H1 (cell line): ENCODE results near the gene USP35. TPM values are rescaled to one million over a fixed set of nuclear protein-coding genes. Genes with fewer than 3 reads are reported as not detected.
A peak's percentile ranks its signal among the peaks of the same experiment; 100 is the strongest.

Experiments
- CTCF ChIA-PET: fragments of 300-600 bp; sonication (Branson Sonifier 250); formaldehyde crosslinking; loops from one replicate; lab custom pipeline; 2021; ENCODE audit not compliant: partially characterized antibody; lab: Charles Lee
- POLR2A ChIA-PET: fragments of 300-600 bp; sonication (Branson Sonifier 250); formaldehyde crosslinking; loops from one replicate; lab custom pipeline; 2021; ENCODE audit warnings: inconsistent platforms; ENCODE audit not compliant: partially characterized antibody; lab: Charles Lee
- DNase-seq, 2 experiments: peaks; one replicate each; pipeline versions ENCODE4 v3.0.0 to v3.0.0-alpha.2; 2010 to 2022; ENCODE audit warnings: low spot score in 2 of 2, low read depth in 1 of 2, mixed read lengths in 1 of 2
- FAIRE-seq: peaks from 2 replicates; lab custom pipeline; 2011; peaks lifted over from hg19 to GRCh38; lab: Jason Lieb, UNC
- H2AFZ ChIP-seq: 2 replicates; pipeline ENCODE4 v1.8.1; 2012; ENCODE audit warnings: low read length, inconsistent platforms
- H2AK5ac ChIP-seq: 2 replicates; pipeline ENCODE4 v1.6.1; 2013; ENCODE audit warnings: low read depth, low read length
- H2BK120ac ChIP-seq: replicated peaks from 2 replicates; pipeline ENCODE3; 2013; ENCODE audit warnings: low read depth, low read length, inconsistent platforms
- H2BK12ac ChIP-seq: 2 replicates; pipeline ENCODE4 v1.6.1; 2013; ENCODE audit warnings: low read depth, low read length
- H2BK15ac ChIP-seq: 2 replicates; pipeline ENCODE4 v1.6.1; 2013; ENCODE audit warnings: low read length
- H2BK20ac ChIP-seq: 2 replicates; pipeline ENCODE4 v1.6.1; 2013; ENCODE audit warnings: low read length
- H2BK5ac ChIP-seq: 2 replicates; pipeline ENCODE4 v1.6.1; 2013; ENCODE audit warnings: low read depth, low read length
- H3K14ac ChIP-seq: 2 replicates; pipeline ENCODE4 v1.6.1; 2013; ENCODE audit warnings: inconsistent platforms; ENCODE audit not compliant: insufficient read length
- H3K18ac ChIP-seq: 2 replicates; pipeline ENCODE4 v1.6.1; 2013; ENCODE audit warnings: low read length; ENCODE audit errors: extremely low read depth
- H3K23ac ChIP-seq: 2 replicates; pipeline ENCODE4 v1.6.1; 2013; ENCODE audit warnings: inconsistent platforms; ENCODE audit not compliant: insufficient read length
- H3K23me2 ChIP-seq: 2 replicates; pipeline ENCODE4 v1.6.1; 2013; ENCODE audit warnings: low read depth, low read length
- H3K27ac ChIP-seq: 2 replicates; pipeline ENCODE4 v1.6.1; 2011; ENCODE audit warnings: low read depth, low read length, inconsistent platforms
- H3K27me3 ChIP-seq, 4 experiments: replicated peaks in 1 of 4; 1 replicate in 1 of 4; 2 replicates in 3 of 4; pipeline versions ENCODE4 v1.6.1 to v1.8.1; 2011 to 2013; ENCODE audit warnings: low read length in 3 of 4, mild to moderate bottlenecking in 3 of 4, inconsistent platforms in 2 of 4, mixed read lengths in 2 of 4, moderate library complexity in 1 of 4; ENCODE audit not compliant: control insufficient read depth in 3 of 4, insufficient read depth in 3 of 4; ENCODE audit errors: extremely low read depth in 1 of 4
- H3K36me3 ChIP-seq, 4 experiments: 2 replicates each; pipeline versions ENCODE4 v1.6.1 to v1.8.1; 2011 to 2013; ENCODE audit warnings: mild to moderate bottlenecking in 4 of 4, low read length in 3 of 4, moderate library complexity in 2 of 4, control low read depth in 1 of 4, inconsistent platforms in 1 of 4; ENCODE audit not compliant: insufficient read depth in 4 of 4, control insufficient read depth in 2 of 4
- H3K4ac ChIP-seq: replicated peaks from 2 replicates; pipeline ENCODE3; 2013; ENCODE audit warnings: low read length, low read depth, mixed read lengths, inconsistent platforms; ENCODE audit not compliant: insufficient read length
- H3K4me1 ChIP-seq, 4 experiments: replicated peaks in 1 of 4; 1 replicate in 1 of 4; 2 replicates in 3 of 4; pipeline versions ENCODE4 v1.6.1 to v1.8.1; 2011 to 2013; ENCODE audit warnings: low read length in 3 of 4, inconsistent platforms in 2 of 4, mixed read lengths in 1 of 4; ENCODE audit not compliant: insufficient read depth in 4 of 4, control insufficient read depth in 3 of 4
- H3K4me2 ChIP-seq, 2 experiments: 2 replicates each; pipeline versions ENCODE4 v1.6.1 to v1.8.1; 2011 to 2013; ENCODE audit warnings: low read depth in 2 of 2, low read length in 2 of 2, control low read depth in 1 of 2, inconsistent platforms in 1 of 2, mild to moderate bottlenecking in 1 of 2; ENCODE audit not compliant: insufficient read depth in 1 of 2
- H3K4me3 ChIP-seq, 4 experiments: fragments of 200-600, 300-600 bp in 1 of 4; sonication (generic), shearing (Covaris generic), sonication (Bioruptor Twin) in 1 of 4; 2 replicates each; pipeline versions ENCODE4 v1.5.1 to v1.8.1; 2011 to 2016; ENCODE audit warnings: low read length in 4 of 4, low read depth in 3 of 4, control low read depth in 2 of 4, inconsistent platforms in 2 of 4, mild to moderate bottlenecking in 2 of 4, mixed read lengths in 1 of 4, moderate library complexity in 1 of 4; ENCODE audit not compliant: insufficient read depth in 2 of 4; ENCODE audit errors: extremely low read depth in 1 of 4
- H3K56ac ChIP-seq: replicated peaks from 2 replicates; pipeline ENCODE3; 2013; ENCODE audit warnings: low read depth, mild to moderate bottlenecking, mixed read lengths, low read length, inconsistent platforms; ENCODE audit not compliant: insufficient read length
- H3K79me1 ChIP-seq: 2 replicates; pipeline ENCODE4 v1.6.1; 2013; ENCODE audit warnings: low read depth, low read length, control low read depth
- H3K79me2 ChIP-seq, 2 experiments: 2 replicates each; pipeline versions ENCODE4 v1.6.1 to v1.8.1; 2012 to 2013; ENCODE audit warnings: low read length in 2 of 2, mild to moderate bottlenecking in 2 of 2, inconsistent platforms in 1 of 2; ENCODE audit not compliant: insufficient read depth in 2 of 2, control insufficient read depth in 1 of 2
- H3K9ac ChIP-seq, 4 experiments: replicated peaks in 1 of 4; 1 replicate in 1 of 4; 2 replicates in 3 of 4; pipeline versions ENCODE4 v1.6.1 to v1.8.1; 2011 to 2013; ENCODE audit warnings: low read depth in 3 of 4, low read length in 3 of 4, control low read depth in 2 of 4, mild to moderate bottlenecking in 2 of 4, moderate library complexity in 2 of 4, inconsistent platforms in 1 of 4; ENCODE audit errors: extremely low read depth in 1 of 4
- H3K9me3 ChIP-seq, 2 experiments: 2 replicates each; pipeline versions ENCODE4 v1.6.1 to v1.8.1; 2012 to 2013; ENCODE audit warnings: mild to moderate bottlenecking in 2 of 2, moderate library complexity in 2 of 2, control low read depth in 1 of 2, inconsistent platforms in 1 of 2, low read depth in 1 of 2, low read length in 1 of 2, mixed read lengths in 1 of 2; ENCODE audit not compliant: insufficient read depth in 2 of 2
- H4K20me1 ChIP-seq, 2 experiments: replicated peaks in 1 of 2; 2 replicates each; pipeline versions ENCODE3 to v1.8.1; 2011 to 2013; ENCODE audit warnings: inconsistent platforms in 2 of 2, low read length in 2 of 2, mild to moderate bottlenecking in 1 of 2; ENCODE audit not compliant: insufficient read depth in 2 of 2, control insufficient read depth in 1 of 2
- H4K5ac ChIP-seq: 2 replicates; pipeline ENCODE4 v1.6.1; 2013; ENCODE audit warnings: low read length, low read depth, mixed read lengths, inconsistent platforms; ENCODE audit not compliant: insufficient read length
- H4K8ac ChIP-seq: 2 replicates; pipeline ENCODE4 v1.8.0; 2013; ENCODE audit warnings: mild to moderate bottlenecking, moderate library complexity, low read length, inconsistent platforms; ENCODE audit not compliant: insufficient read depth; ENCODE audit errors: extremely low read depth
- H4K91ac ChIP-seq: replicated peaks from 2 replicates; pipeline ENCODE3; 2013; ENCODE audit warnings: low read length, mixed read lengths, inconsistent platforms; ENCODE audit not compliant: insufficient read length
- BACH1 ChIP-seq: IDR thresholded peaks from 2 replicates; pipeline ENCODE4 v1.6.1; 2012; ENCODE audit warnings: low read length, improper control_type of control experiment
- BCL11A ChIP-seq, 2 experiments: IDR thresholded peaks; one replicate each; pipeline ENCODE4 v1.6.1; 2011; ENCODE audit warnings: low read depth in 2 of 2, low read length in 2 of 2, mild to moderate bottlenecking in 2 of 2
- CBX8 ChIP-seq: fragments of 300-800, 300-1000 bp; sonication (generic); IDR thresholded peaks from 2 replicates; pipeline ENCODE4 v1.7.1; 2016; ENCODE audit warnings: low read depth, low read length, borderline replicate concordance
- CHD2 ChIP-seq: IDR thresholded peaks from 2 replicates; pipeline ENCODE4 v1.6.1; 2012; ENCODE audit warnings: low read length, improper control_type of control experiment
- KDM4A ChIP-seq: IDR thresholded peaks from one replicate; pipeline ENCODE4 v1.7.1; 2012; ENCODE audit warnings: low read depth, mild to moderate bottlenecking, moderate library complexity, low read length, inconsistent platforms; ENCODE audit not compliant: severe bottlenecking
- NANOG ChIP-seq: IDR thresholded peaks from 2 replicates; pipeline ENCODE4 v1.6.1; 2011; ENCODE audit warnings: low read length, low read depth, mild to moderate bottlenecking, inconsistent platforms; ENCODE audit not compliant: insufficient read depth, poor library complexity, severe bottlenecking
- RXRA ChIP-seq: IDR thresholded peaks from 2 replicates; pipeline ENCODE4 v1.6.1; 2011; ENCODE audit warnings: low read depth, mild to moderate bottlenecking, low read length, moderate library complexity; ENCODE audit not compliant: insufficient read depth
- SAP30 ChIP-seq: fragments of 300-600 bp; sonication (generic); IDR thresholded peaks from 2 replicates; pipeline ENCODE4 v1.7.1; 2012; ENCODE audit warnings: low read length, moderate library complexity, mild to moderate bottlenecking, inconsistent platforms; ENCODE audit not compliant: insufficient read depth, insufficient replicate concordance
- SUZ12 ChIP-seq: fragments of 200-600 bp; sonication (generic); IDR thresholded peaks from 2 replicates; pipeline ENCODE4 v1.6.1; 2012; ENCODE audit warnings: mild to moderate bottlenecking, inconsistent platforms, low read length, moderate library complexity, mixed read lengths
- ZNF274 ChIP-seq: IDR thresholded peaks from 2 replicates; pipeline ENCODE4 v1.7.0; 2012; ENCODE audit warnings: low read length, borderline replicate concordance; ENCODE audit errors: extremely low read depth
- WGBS, 2 experiments: shearing (Covaris generic) in 1 of 2; methylation state at CpG; one replicate each; pipeline versions ENCODE4 v1.1.6 to v1.1.7; 2013 to 2015; ENCODE audit warnings: low lambda C conversion rate in 2 of 2, mixed read lengths in 2 of 2, inconsistent platforms in 1 of 2, low coverage in 1 of 2, missing lambda C conversion rate in 1 of 2; ENCODE audit not compliant: insufficient replicate concordance in 2 of 2, insufficient coverage in 1 of 2, insufficient read length in 1 of 2; ENCODE audit errors: extremely low coverage in 1 of 2, missing lambda C conversion rate in 1 of 2; 5-methylcytosine and 5-hydroxymethylcytosine counted together
- polyA plus RNA-seq, 7 experiments: library from polyadenylated mRNA; depleted of rRNA in 3 of 7; stranded (reverse) in 5 of 7; unstranded in 2 of 7; fragments of >200 nt in 5 of 7; fragments of 200-250 nt in 2 of 7; gene quantifications; 1 replicate in 5 of 7; 2 replicates in 1 of 7; 4 replicates in 1 of 7; pipeline versions ENCODE4 v1.2.1 to v1.2.3, GENCODE V29; 2011 to 2013; ENCODE audit warnings: missing spikeins in 2 of 7, mixed read lengths in 2 of 7
- total RNA-seq: library from RNA; stranded (reverse); fragmentation: NEBNext Ultra II Directional; extraction: Animal tissue kit (Norgen Biotek cat#: 25700); gene quantifications from 2 replicates; pipeline ENCODE4 v1.2.1, GENCODE V29; 2021
- TF ChIP-seq, protein P1 (sequence below): IDR thresholded peaks from 2 replicates; pipeline ENCODE4 v1.6.1; 2011; ENCODE audit warnings: low read depth, mild to moderate bottlenecking, low read length; ENCODE audit not compliant: insufficient read depth

USP35 gene
- total and polyA plus RNA-seq, 2 of the 8 experiments (the other 6 are each of a cell fraction or from before 2014, with no cell fraction given) = 4.6 to 6.8 TPM

DNA sequence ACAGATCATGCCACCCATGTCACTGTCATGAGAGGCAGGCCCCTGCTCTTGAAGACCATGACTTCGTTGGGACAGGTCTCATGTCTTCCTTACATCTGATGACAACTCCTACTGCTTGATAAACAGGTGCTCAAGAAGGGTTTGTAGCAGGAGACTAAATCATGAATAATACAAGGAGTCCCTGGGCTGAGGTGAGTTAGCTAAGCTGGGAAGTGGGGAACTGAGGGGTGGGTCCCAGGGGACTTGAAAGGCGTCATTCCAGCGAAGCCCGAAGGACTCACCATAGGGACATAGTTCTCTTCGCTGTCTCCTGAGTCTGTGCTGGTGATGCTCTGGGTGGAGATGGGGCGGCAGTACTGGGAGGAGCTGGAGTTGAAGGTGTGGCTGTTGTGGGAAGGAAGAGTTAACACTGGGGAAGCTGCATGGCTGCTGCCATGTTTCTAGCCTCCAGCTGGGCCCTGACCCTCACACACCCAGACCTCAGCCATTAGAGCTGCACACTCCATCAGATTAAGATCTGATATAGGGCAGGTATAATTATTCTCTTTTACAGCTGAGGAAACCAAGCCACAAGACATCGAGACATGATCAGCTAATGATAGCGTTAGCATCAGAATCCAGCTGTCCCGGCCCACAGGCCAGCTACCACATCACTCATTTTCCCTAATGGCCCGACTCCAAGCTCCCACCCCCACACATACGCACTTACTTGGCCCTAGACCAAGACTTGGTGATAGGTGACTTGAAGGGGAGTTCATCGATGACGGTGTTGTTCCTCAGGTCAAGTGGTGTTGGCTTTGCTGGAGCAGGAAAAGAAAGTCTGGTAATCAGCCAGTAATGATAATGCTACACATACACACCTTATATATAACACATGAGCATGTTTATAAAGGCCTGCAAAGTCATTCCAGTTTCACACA is 32.9 kb downstream of the USP35 start:
- Histone ChIP-seq H2AK5ac (no peak overlapping the region), H4K20me1 (peaks cover 0 to 2% of the 10 kb centered on the region in 2 experiments), H3K23ac (no peak overlapping the region), H3K79me1 (no peaks in the 10 kb centered on the region), H3K9me3 (no peaks in the 10 kb centered on the region), H3K36me3 (peaks cover 0 to 4% (median 1%) of the 10 kb centered on the region in 4 experiments; a peak in 2 of 8 replicates), H4K91ac (no peak overlapping the region), H3K79me2 (no peaks in the 10 kb centered on the region), H3K4me2 (no peak overlapping the region), H3K4me3 (no peak overlapping the region), H2BK12ac (no peak overlapping the region), H3K27me3 (no peaks in the 10 kb centered on the region), H3K14ac (no peak overlapping the region), H3K4ac (no peak overlapping the region), H2BK120ac (no peak overlapping the region), H3K4me1 (no peaks in the 10 kb centered on the region), H4K5ac (no peak overlapping the region), H3K9ac (no peak overlapping the region), H2BK15ac (no peak overlapping the region), H2BK20ac (no peak overlapping the region), H2BK5ac (no peak overlapping the region), H3K27ac (no peak overlapping the region), H3K56ac (no peak overlapping the region), H3K23me2 (no peaks in the 10 kb centered on the region), H3K18ac (no peak overlapping the region), H4K8ac (no peak overlapping the region), H2AFZ (no peak overlapping the region)
- no peak for FAIRE-seq
- WGBS, 2 experiments = 88% methylated on average over 13 of the region's 13 CpGs; no CpG with 5 or more reads in 1 of the 2 experiments
- DNase-seq = peak in 1 of 2 experiments; percentile 16
- CTCF ChIA-PET = interaction anchor here (1.2 to 1.5 kb wide), 2 partner anchors 41 to 74 kb away, joined by 3 to 4 read pairs; no protein-coding TSS in a partner anchor
- POLR2A ChIA-PET = interaction anchor here (0.9 to 1.3 kb wide), 2 partner anchors 16 to 27 kb away, joined by 3 to 4 read pairs; no protein-coding TSS in a partner anchor
- TF ChIP-seq SAP30 (no peak), CHD2 (no peak), CBX8 (no peak), ZNF274 (no peak), NANOG (no peak), KDM4A (no peak), BACH1 (no peak), BCL11A (IDR thresholded peaks at IDR 0.05; ENCODE audit: low read depth in 2 of 2, low read length in 2 of 2) (no peak), RXRA (no peak), SUZ12 (no peak)
- TF ChIP-seq, protein P1, sequence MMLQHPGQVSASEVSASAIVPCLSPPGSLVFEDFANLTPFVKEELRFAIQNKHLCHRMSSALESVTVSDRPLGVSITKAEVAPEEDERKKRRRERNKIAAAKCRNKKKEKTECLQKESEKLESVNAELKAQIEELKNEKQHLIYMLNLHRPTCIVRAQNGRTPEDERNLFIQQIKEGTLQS = no peak
